OCI-LY7 (cell line): Measurements from ENCODE around the gene PDAP1. TPM values are rescaled to one million over a fixed set of nuclear protein-coding genes. Genes with fewer than 3 reads are reported as not detected.

Source experiments
- BruUV-seq: library from RNA; stranded (reverse); fragments of 400-500 nt; replicated peaks from 2 replicates; lab custom pipeline; 2021; lab: Mats Ljungman, UMichigan
- CTCF ChIA-PET: fragments of 300-600 bp; sonication (Branson Sonifier 250); formaldehyde crosslinking; loops from one replicate; lab custom pipeline; 2022; ENCODE audit warnings: antibody characterized with exemption; ENCODE audit not compliant: unreplicated experiment; lab: Charles Lee
- POLR2A ChIA-PET: fragments of 300-600 bp; sonication (Branson Sonifier 250); formaldehyde crosslinking; loops from one replicate; lab custom pipeline; 2022; ENCODE audit warnings: antibody characterized with exemption; lab: Charles Lee
- DNase-seq: peaks from one replicate; pipeline ENCODE4 v3.0.0-alpha.2; 2015; ENCODE audit warnings: low spot score
- H2AFZ ChIP-seq: fragments of 200-600 bp; sonication (generic), shearing (Covaris generic); 2 replicates; pipeline ENCODE4 v1.6.1; 2014; ENCODE audit warnings: mild to moderate bottlenecking, antibody characterized with exemption, low read length, moderate library complexity
- H3K27ac ChIP-seq: fragments of 200-600 bp; sonication (generic); 2 replicates; pipeline ENCODE4 v1.5.1; 2014; ENCODE audit warnings: mixed run types, low read depth, mild to moderate bottlenecking, moderate library complexity, low read length, inconsistent platforms; ENCODE audit not compliant: poor library complexity, severe bottlenecking
- H3K36me3 ChIP-seq: fragments of 200-600 bp; sonication (generic); 2 replicates; pipeline ENCODE4 v1.6.1; 2014; ENCODE audit warnings: mild to moderate bottlenecking, antibody characterized with exemption, low read length, moderate library complexity, mixed read lengths; ENCODE audit not compliant: insufficient read depth
- H3K4me1 ChIP-seq: fragments of 200-600 bp; sonication (generic); 2 replicates; pipeline ENCODE4 v1.5.1; 2014; ENCODE audit warnings: mild to moderate bottlenecking, low read length; ENCODE audit not compliant: insufficient read depth, poor library complexity, severe bottlenecking
- H3K4me2 ChIP-seq: fragments of 200-600 bp; sonication (generic); 2 replicates; pipeline ENCODE4 v1.6.1; 2014; ENCODE audit warnings: mild to moderate bottlenecking, low read length
- H3K4me3 ChIP-seq: fragments of 200-600 bp; sonication (generic); 2 replicates; pipeline ENCODE4 v1.5.1; 2014; ENCODE audit warnings: mild to moderate bottlenecking, low read depth, low read length; ENCODE audit not compliant: poor library complexity, severe bottlenecking
- H3K79me2 ChIP-seq: fragments of 200-600 bp; sonication (generic); 2 replicates; pipeline ENCODE4 v1.6.1; 2016; ENCODE audit warnings: low read depth, mild to moderate bottlenecking, low read length, moderate library complexity, mixed read lengths; ENCODE audit not compliant: insufficient read depth
- H3K9me2 ChIP-seq: fragments of 200-600 bp; sonication (generic); 2 replicates; pipeline ENCODE4 v1.6.1; 2016; ENCODE audit warnings: mild to moderate bottlenecking, low read length, mixed read lengths; ENCODE audit not compliant: insufficient read depth
- H3K9me3 ChIP-seq: fragments of 200-600 bp; sonication (generic); 2 replicates; pipeline ENCODE4 v1.6.1; 2014; ENCODE audit warnings: mild to moderate bottlenecking, mixed run types, low read length, mixed read lengths
- H4K20me1 ChIP-seq: fragments of 200-600 bp; sonication (generic); 2 replicates; pipeline ENCODE4 v1.6.1; 2014; ENCODE audit warnings: mild to moderate bottlenecking, antibody characterized with exemption, low read length, moderate library complexity, mixed read lengths; ENCODE audit not compliant: insufficient read depth
- CTCF ChIP-seq: fragments of 200-600 bp; sonication (generic); conservative IDR thresholded peaks from 2 replicates; pipeline ENCODE4 v1.5.1; 2014; ENCODE audit warnings: mild to moderate bottlenecking, antibody characterized with exemption, low read length, moderate library complexity, mixed read lengths
- EZH2phosphoT487 ChIP-seq: fragments of 200-600 bp; sonication (generic); IDR thresholded peaks from 2 replicates; pipeline ENCODE4 v1.6.1; 2018; ENCODE audit warnings: low read depth, borderline replicate concordance, mild to moderate bottlenecking, mixed run types, antibody characterized with exemption, low read length, moderate library complexity, mixed read lengths
- intact Hi-C: fragments of 100-400 bp; cut with micrococcal nuclease; formaldehyde crosslinking; loops from one replicate; pipeline ENCODE4 v1.10.0; 2022; ENCODE audit not compliant: unreplicated experiment
- total RNA-seq, 2 experiments: library from RNA; depleted of rRNA in 1 of 2; stranded (reverse); fragments of >200 nt in 1 of 2; shearing (Covaris generic) in 1 of 2; gene quantifications; 2 replicates each; pipeline ENCODE4 v1.2.3, GENCODE V29; 2014 to 2022

PDAP1 gene
- total RNA-seq, 2 experiments from 2014 or later, result 33.7 to 135 TPM

- DNase-seq, result peak; percentile 19
- H3K9me2 ChIP-seq, result no peaks in the 10 kb centered on the region
- peak overlapping the region; percentile 92 for H3K4me3 ChIP-seq
- H3K4me1 ChIP-seq, result peaks cover 32% of the 10 kb centered on the region
- ChIA-PET POLR2A (interaction anchor here (0.6 to 2.7 kb wide), 11 partner anchors 11 to 148 kb away, joined by 3 to 11 read pairs (median 4); partner anchors contain the start of genes ARPC1A, ATP5MF and PTCD1), CTCF (no interaction called here)
- H3K27ac ChIP-seq, result peak overlapping the region; percentile 69
- intact Hi-C loops, result loop anchor here (2.0 to 5.0 kb wide), 2 partner anchors 28 to 37 kb away; partner anchors contain the start of gene ARPC1B
- H4K20me1 ChIP-seq, result peaks cover 22% of the 10 kb centered on the region; the same call in 1 of the 2 replicates
- no peaks in the 10 kb centered on the region for H3K9me3 ChIP-seq
- BruUV-seq, result no TSS peak
- peaks cover 54% of the 10 kb centered on the region for H3K36me3 ChIP-seq
- peak overlapping the region; percentile 95 for H3K4me2 ChIP-seq
- H3K79me2 ChIP-seq, result peaks cover 67% of the 10 kb centered on the region
- TF ChIP-seq EZH2phosphoT487 (no peak), CTCF (no peak)
- H2AFZ ChIP-seq, result peak overlapping the region; percentile 30; the same call in 1 of the 2 replicates
Measured at GRCh38 chr7:99409192-99409572, 785 bp upstream of the PDAP1 start.

GRCh38 chr7:99407872-99408378 lies 472 bp downstream of the PDAP1 start:
- intact Hi-C loops, result loop anchor here (1.0 to 5.0 kb wide), 3 partner anchors 27 to 36 kb away; partner anchors contain the start of genes ARPC1B, CPSF4 and PTCD1
- Histone ChIP-seq H4K20me1 (peaks cover 22% of the 10 kb centered on the region), H3K4me1 (peaks cover 32% of the 10 kb centered on the region), H3K27ac (peak overlapping the region; percentile 69), H3K9me2 (no peaks in the 10 kb centered on the region), H3K36me3 (peaks cover 55% of the 10 kb centered on the region), H2AFZ (0 out of 2 replicates have a peak overlapping the region, but pooled peaks have one; percentile 5), H3K4me2 (peak overlapping the region; percentile 95), H3K79me2 (peaks cover 67% of the 10 kb centered on the region), H3K9me3 (no peaks in the 10 kb centered on the region), H3K4me3 (peak overlapping the region; percentile 92)
- TF ChIP-seq EZH2phosphoT487 (no peak), CTCF (no peak)
- DNase-seq, result peak; percentile 33
- ChIA-PET POLR2A (interaction anchor here (0.5 to 2.7 kb wide), 14 partner anchors 8 to 403 kb away, joined by 3 to 11 read pairs (median 4); partner anchors contain the start of genes ARPC1A, ATP5MF and PTCD1), CTCF (interaction anchor here (0.6 to 1.2 kb wide), 3 partner anchors 9 to 82 kb away, joined by 3 read pairs; no protein-coding TSS in a partner anchor)
- no TSS peak for BruUV-seq

- no TSS peak for BruUV-seq
- Histone ChIP-seq H3K36me3 (peaks cover 55% of the 10 kb centered on the region), H3K9me2 (no peaks in the 10 kb centered on the region), H4K20me1 (peaks cover 22% of the 10 kb centered on the region), H3K4me3 (peak overlapping the region; percentile 92), H3K27ac (peak overlapping the region; percentile 69), H3K79me2 (peaks cover 67% of the 10 kb centered on the region), H3K4me2 (peak overlapping the region; percentile 95), H3K4me1 (peaks cover 32% of the 10 kb centered on the region), H3K9me3 (no peaks in the 10 kb centered on the region), H2AFZ (no peak overlapping the region)
- intact Hi-C loops, result loop anchor here (1.0 to 5.0 kb wide), 2 partner anchors 34 to 80 kb away; partner anchors contain the start of gene ARPC1B
- TF ChIP-seq CTCF, result peak; percentile 62
- TF ChIP-seq EZH2phosphoT487, result no peak
- POLR2A ChIA-PET, result interaction anchor here (0.6 to 2.7 kb wide), 6 partner anchors 12 to 345 kb away, joined by 3 to 8 read pairs (median 5); partner anchors contain the start of gene ARPC1A
- CTCF ChIA-PET, result interaction anchor here (1.0 kb wide), 1 partner anchor 42 kb away, joined by 3 read pairs; no protein-coding TSS in a partner anchor
- peak; percentile 66 for DNase-seq
Measured at GRCh38 chr7:99406557-99406956, 1.8 kb downstream of the PDAP1 start.
